Effector memory CD4-positive, alpha-beta T cell (primary cell): Measurements from ENCODE around the gene CSNK2A1.
"Not testable (repeated sequence)": the region's sequence is repeated elsewhere in the genome, so short reads cannot be mapped to it uniquely, and the experiment has no call there.

Experiments used
- DNase-seq, 3 donors: peaks; one replicate each; pipeline ENCODE4 v3.0.0-alpha.2; 2020
- H3K27ac ChIP-seq: 2 replicates; pipeline ENCODE4 v1.7.0; 2013; ENCODE audit warnings: mild to moderate bottlenecking, low read length, moderate library complexity; ENCODE audit not compliant: insufficient read depth, poor library complexity, severe bottlenecking
- H3K27me3 ChIP-seq: replicated peaks from 2 replicates; pipeline ENCODE4 v1.7.0; 2013; ENCODE audit warnings: mild to moderate bottlenecking, low read length; ENCODE audit not compliant: insufficient read depth, control insufficient read depth, poor library complexity, severe bottlenecking
- H3K36me3 ChIP-seq: 2 replicates; pipeline ENCODE4 v1.7.0; 2013; ENCODE audit warnings: mild to moderate bottlenecking, low read length, moderate library complexity; ENCODE audit not compliant: control insufficient read depth, insufficient read depth
- H3K4me1 ChIP-seq: 2 replicates; pipeline ENCODE4 v1.7.0; 2013; ENCODE audit warnings: low read length, mild to moderate bottlenecking; ENCODE audit not compliant: control insufficient read depth, insufficient read depth, poor library complexity, severe bottlenecking
- H3K4me3 ChIP-seq: 2 replicates; pipeline ENCODE4 v1.7.0; 2013; ENCODE audit warnings: low read length, low read depth, mild to moderate bottlenecking; ENCODE audit not compliant: insufficient read depth, poor library complexity, severe bottlenecking
- H3K9me3 ChIP-seq: 2 replicates; pipeline ENCODE4 v1.7.0; 2013; ENCODE audit warnings: mild to moderate bottlenecking, low read length, moderate library complexity; ENCODE audit not compliant: control insufficient read depth

Gene CSNK2A1

GRCh38 chr20:516799-517198 lies 26.8 kb downstream of the CSNK2A1 start:
- peaks cover 11% of the 10 kb centered on the region for H3K36me3 ChIP-seq
- H3K9me3 ChIP-seq: no peaks in the 10 kb centered on the region
- H3K4me1 ChIP-seq: peaks cover 5% of the 10 kb centered on the region
- no peak overlapping the region for H3K4me3 ChIP-seq
- no peak for DNase-seq
- no peaks in the 10 kb centered on the region for H3K27me3 ChIP-seq
- H3K27ac ChIP-seq: no peak overlapping the region

GRCh38 chr20:515696-516095 lies 27.9 kb downstream of the CSNK2A1 start:
- H3K4me1 ChIP-seq: peaks cover 5% of the 10 kb centered on the region
- no peak for DNase-seq
- no peak overlapping the region for H3K4me3 ChIP-seq
- H3K36me3 ChIP-seq: peaks cover 2% of the 10 kb centered on the region
- no peak overlapping the region for H3K27ac ChIP-seq
- H3K27me3 ChIP-seq: no peaks in the 10 kb centered on the region
- no peaks in the 10 kb centered on the region for H3K9me3 ChIP-seq

GRCh38 chr20:513429-513828 lies 30.2 kb downstream of the CSNK2A1 start:
- DNase-seq: no peak
- no peak overlapping the region for H3K4me3 ChIP-seq
- no peaks in the 10 kb centered on the region for H3K36me3 ChIP-seq
- H3K27ac ChIP-seq: no peak overlapping the region
- no peaks in the 10 kb centered on the region for H3K27me3 ChIP-seq
- peaks cover 5% of the 10 kb centered on the region for H3K4me1 ChIP-seq
- H3K9me3 ChIP-seq: no peaks in the 10 kb centered on the region

- not testable (repeated sequence) for H3K27ac ChIP-seq
Measured at GRCh38 chr20:510328-511057, 33.1 kb downstream of the CSNK2A1 start.

GRCh38 chr20:508364-508787 lies 35.2 kb downstream of the CSNK2A1 start:
- H3K27ac ChIP-seq: not testable (repeated sequence)

More at GRCh38 chr20:510328-511057, 33.1 kb downstream of the CSNK2A1 start:
- H3K4me1 ChIP-seq, H3K4me3 ChIP-seq, DNase-seq, H3K27me3 ChIP-seq, H3K9me3 ChIP-seq: not testable (repeated sequence)
- H3K36me3 ChIP-seq: peaks cover 17% of the 10 kb centered on the region

GRCh38 chr20:507761-508332 lies 35.7 kb downstream of the CSNK2A1 start:
- no peaks in the 10 kb centered on the region for H3K27me3 ChIP-seq
- H3K4me3 ChIP-seq: no peak overlapping the region
- H3K4me1 ChIP-seq: no peaks in the 10 kb centered on the region
- DNase-seq: no peak
- peaks cover 40% of the 10 kb centered on the region for H3K36me3 ChIP-seq
- no peaks in the 10 kb centered on the region for H3K9me3 ChIP-seq
- H3K27ac ChIP-seq: no peak overlapping the region

More at GRCh38 chr20:508364-508787, 35.2 kb downstream of the CSNK2A1 start:
- H3K36me3 ChIP-seq: peaks cover 35% of the 10 kb centered on the region
- H3K9me3 ChIP-seq, H3K4me3 ChIP-seq, DNase-seq, H3K27me3 ChIP-seq, H3K4me1 ChIP-seq: not testable (repeated sequence)

- H3K9me3 ChIP-seq: no peaks in the 10 kb centered on the region
- H3K27me3 ChIP-seq: no peaks in the 10 kb centered on the region
- no peak overlapping the region for H3K27ac ChIP-seq
- peaks cover 47% of the 10 kb centered on the region for H3K36me3 ChIP-seq
- H3K4me3 ChIP-seq: no peak overlapping the region
- H3K4me1 ChIP-seq: no peaks in the 10 kb centered on the region
- no peak for DNase-seq
Measured at GRCh38 chr20:507006-507758, 36.4 kb downstream of the CSNK2A1 start.

GRCh38 chr20:504632-505075 lies 38.9 kb downstream of the CSNK2A1 start:
- Histone ChIP-seq H3K4me1 (no peaks in the 10 kb centered on the region), H3K4me3 (no peak overlapping the region), H3K27ac (no peak overlapping the region), H3K36me3 (peaks cover 62% of the 10 kb centered on the region), H3K9me3 (no peaks in the 10 kb centered on the region), H3K27me3 (no peaks in the 10 kb centered on the region)
- no peak for DNase-seq

- Histone ChIP-seq H3K4me3 (no peak overlapping the region), H3K27me3 (no peaks in the 10 kb centered on the region), H3K36me3 (peaks cover 77% of the 10 kb centered on the region), H3K27ac (no peak overlapping the region), H3K4me1 (no peaks in the 10 kb centered on the region), H3K9me3 (no peaks in the 10 kb centered on the region)
- no peak for DNase-seq
Measured at GRCh38 chr20:503048-503737, 40.4 kb downstream of the CSNK2A1 start.
